Endothelial cell of umbilical vein (primary cell): ENCODE results near the gene CLN6. TPM values are rescaled to one million over a fixed set of nuclear protein-coding genes. Genes with fewer than 3 reads are reported as not detected.

ENCODE experiments used
- BruUV-seq: library from RNA; stranded (reverse); fragments of 400-500 nt; replicated peaks from 2 replicates; lab custom pipeline; 2021; lab: Mats Ljungman, UMichigan
- CTCF ChIA-PET: fragments of 300-600, 350-600 bp; sonication (Branson Sonifier 250); formaldehyde crosslinking; loops from one replicate; lab custom pipeline; 2021; ENCODE audit warnings: antibody characterized with exemption, inconsistent platforms; lab: Charles Lee
- POLR2A ChIA-PET: fragments of 300-600, 350-600 bp; sonication (Branson Sonifier 250); formaldehyde crosslinking; loops from one replicate; lab custom pipeline; 2021; ENCODE audit warnings: antibody characterized with exemption, inconsistent platforms; lab: Charles Lee
- DNase-seq: peaks from one replicate; pipeline ENCODE4 v3.0.0-alpha.2; 2011; ENCODE audit warnings: low read depth, low spot score
- FAIRE-seq: peaks from 2 replicates; lab custom pipeline; 2011; peaks lifted over from hg19 to GRCh38; lab: Jason Lieb, UNC
- H2AFZ ChIP-seq: 2 replicates; pipeline ENCODE4 v1.6.0; 2012; ENCODE audit warnings: low read depth, low read length, control low read depth, inconsistent platforms
- H3K27ac ChIP-seq: 2 replicates; pipeline ENCODE4 v1.5.1; 2011; ENCODE audit warnings: low read depth, mild to moderate bottlenecking, control low read depth, low read length, moderate library complexity; ENCODE audit not compliant: insufficient read depth
- H3K27me3 ChIP-seq, 2 experiments: 2 replicates each; pipeline versions ENCODE4 v1.6.0 to v1.6.1; 2011; ENCODE audit warnings: low read length in 2 of 2, mixed read lengths in 1 of 2; ENCODE audit not compliant: control insufficient read depth in 2 of 2, insufficient read depth in 2 of 2
- H3K36me3 ChIP-seq, 2 experiments: 2 replicates in 1 of 2; 3 replicates in 1 of 2; pipeline ENCODE4 v1.5.1; 2011; ENCODE audit warnings: low read length in 2 of 2, mild to moderate bottlenecking in 1 of 2, moderate library complexity in 1 of 2; ENCODE audit not compliant: control insufficient read depth in 2 of 2, insufficient read depth in 2 of 2; ENCODE audit errors: extremely low read depth in 1 of 2
- H3K4me1 ChIP-seq: 3 replicates; pipeline ENCODE4 v1.5.1; 2011; ENCODE audit warnings: mild to moderate bottlenecking, low read length; ENCODE audit not compliant: control insufficient read depth, insufficient read depth; ENCODE audit errors: extremely low read depth
- H3K4me2 ChIP-seq: 2 replicates; pipeline ENCODE4 v1.6.1; 2011; ENCODE audit warnings: low read length, control low read depth, mixed read lengths; ENCODE audit not compliant: insufficient read depth
- H3K4me3 ChIP-seq, 3 experiments: fragments of 200-600 bp in 1 of 3; sonication (generic), shearing (Covaris generic) in 1 of 3; replicated peaks in 1 of 3; 2 replicates each; pipeline ENCODE4 v1.5.1; 2011 to 2016; ENCODE audit warnings: control low read depth in 3 of 3, low read length in 3 of 3, mild to moderate bottlenecking in 2 of 3, inconsistent platforms in 1 of 3, low read depth in 1 of 3, moderate library complexity in 1 of 3; ENCODE audit not compliant: insufficient read depth in 1 of 3
- H3K79me2 ChIP-seq: 2 replicates; pipeline ENCODE4 v1.6.0; 2012; ENCODE audit warnings: low read length, inconsistent platforms; ENCODE audit not compliant: control insufficient read depth, insufficient read depth
- H3K9ac ChIP-seq: replicated peaks from 2 replicates; pipeline ENCODE3; 2011; ENCODE audit warnings: low read length, control low read depth; ENCODE audit not compliant: insufficient read depth; ENCODE audit errors: extremely low read depth
- H3K9me1 ChIP-seq: replicated peaks from 3 replicates; pipeline ENCODE4 v1.6.0; 2011; ENCODE audit warnings: mild to moderate bottlenecking, low read length; ENCODE audit not compliant: control insufficient read depth, insufficient read depth; ENCODE audit errors: extremely low read depth
- H3K9me3 ChIP-seq: replicated peaks from 2 replicates; pipeline ENCODE4 v1.5.1; 2012; ENCODE audit warnings: low read length, inconsistent platforms; ENCODE audit not compliant: control insufficient read depth, insufficient read depth
- H4K20me1 ChIP-seq: replicated peaks from 2 replicates; pipeline ENCODE3; 2011; ENCODE audit warnings: mild to moderate bottlenecking, low read length; ENCODE audit not compliant: control insufficient read depth, insufficient read depth; ENCODE audit errors: extremely low read depth
- EZH2 ChIP-seq: IDR thresholded peaks from 2 replicates; pipeline ENCODE4 v1.6.1; 2012; ENCODE audit warnings: borderline replicate concordance, low read depth, mild to moderate bottlenecking, moderate library complexity, low read length, inconsistent platforms; ENCODE audit not compliant: severe bottlenecking
- FOS ChIP-seq: IDR thresholded peaks from 2 replicates; pipeline ENCODE4 v1.6.1; 2011; ENCODE audit warnings: mild to moderate bottlenecking, low read length, moderate library complexity, borderline replicate concordance; ENCODE audit not compliant: insufficient read depth
- GATA2 ChIP-seq: IDR thresholded peaks from 2 replicates; pipeline ENCODE4 v1.7.0; 2011; ENCODE audit warnings: low read depth, mild to moderate bottlenecking, moderate library complexity, mixed read lengths, low read length; ENCODE audit not compliant: insufficient read length, insufficient read depth
- JUN ChIP-seq: IDR thresholded peaks from 2 replicates; pipeline ENCODE4 v1.6.1; 2011; ENCODE audit warnings: borderline replicate concordance, low read depth; ENCODE audit not compliant: insufficient read length, insufficient read depth
- MYC ChIP-seq: IDR thresholded peaks from one replicate; pipeline ENCODE4 v1.6.1; 2011; ENCODE audit warnings: mild to moderate bottlenecking, low read depth, low read length
- POLR2A ChIP-seq: IDR thresholded peaks from 2 replicates; pipeline ENCODE4 v1.6.1; 2012; ENCODE audit warnings: low read depth, mild to moderate bottlenecking, control low read depth, low read length
- POLR2AphosphoS5 ChIP-seq: IDR thresholded peaks from 2 replicates; pipeline ENCODE4 v1.6.1; 2012; ENCODE audit warnings: low read depth, mild to moderate bottlenecking, control low read depth, low read length, moderate library complexity; ENCODE audit not compliant: insufficient read depth
- dilution Hi-C: fragments of 300-500 bp; cut with MboI; formaldehyde crosslinking; loops from one replicate; pipeline ENCODE4 v1.15.0; 2019; ENCODE audit warnings: low sequenced_read_pairs; ENCODE audit not compliant: extremely low pct_ligation_motif_present
- intact Hi-C: fragments of 100-400 bp; cut with micrococcal nuclease; formaldehyde crosslinking; loops from one replicate; pipeline ENCODE4 v1.10.0; 2022
- polyA plus RNA-seq, 4 experiments: library from polyadenylated mRNA; depleted of rRNA in 3 of 4; stranded (reverse) in 3 of 4; unstranded in 1 of 4; fragments of >200 nt; gene quantifications; 2 replicates each; pipeline versions ENCODE4 v1.2.1 to v1.2.3, GENCODE V29; 2011 to 2012; ENCODE audit warnings: missing spikeins in 1 of 4
- total RNA-seq: library from RNA; stranded (reverse); gene quantifications from 2 replicates; pipeline ENCODE4 v1.2.3, GENCODE V29; 2021
- TF ChIP-seq, protein P1 (sequence below), 2 donors: IDR thresholded peaks; 1 replicate in 1 of 2; 2 replicates in 1 of 2; pipeline ENCODE4 v1.5.1; 2011; ENCODE audit warnings: low read length in 2 of 2, mild to moderate bottlenecking in 2 of 2, moderate library complexity in 2 of 2, control low read depth in 1 of 2, inconsistent platforms in 1 of 2, low read depth in 1 of 2; ENCODE audit not compliant: insufficient read depth in 1 of 2; ENCODE audit errors: extremely low read depth in 1 of 2
- TF ChIP-seq, protein P2 (sequence below): IDR thresholded peaks from 2 replicates; pipeline ENCODE4 v1.6.1; 2011; ENCODE audit not compliant: insufficient read depth, insufficient read length

Gene CLN6
- total and polyA plus RNA-seq, 2 donors (not counting 3 experiments of a cell fraction or from before 2014, with no cell fraction given): 53.9 to 75.5 TPM

DNA sequence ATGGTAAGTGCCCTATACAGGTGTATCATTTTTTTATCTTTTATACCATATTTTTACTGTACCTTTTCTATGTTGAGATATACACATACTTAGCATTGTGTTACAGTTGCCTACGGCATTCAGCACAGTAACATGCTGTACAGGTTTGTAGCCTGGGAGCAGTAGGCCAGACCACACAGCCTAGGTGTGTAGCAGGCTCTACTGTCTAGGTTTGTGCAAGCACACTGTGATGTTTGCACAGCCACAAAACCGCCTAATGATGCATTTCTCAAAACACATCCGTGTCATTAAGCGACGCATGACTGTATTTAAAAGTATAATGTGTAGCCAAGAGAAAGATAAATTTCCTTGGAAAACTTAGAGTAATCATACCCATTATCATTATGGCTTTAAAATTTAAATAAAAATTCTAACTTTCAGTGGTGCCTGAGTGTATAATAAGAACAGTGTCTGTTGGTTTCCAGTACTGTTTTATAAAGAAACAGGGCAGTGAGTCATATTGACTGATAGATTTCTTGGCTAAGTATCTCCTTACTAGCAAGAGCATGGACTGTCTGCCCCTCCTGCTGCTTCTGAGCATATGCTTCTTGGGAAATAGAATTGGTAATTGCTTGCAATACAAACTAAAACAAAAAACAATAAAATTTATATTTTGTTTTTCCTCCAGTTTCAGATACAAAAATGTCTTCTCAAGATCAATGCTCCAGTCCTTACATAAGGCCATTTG lies 42.7 kb downstream of the CLN6 start:
- Histone ChIP-seq H3K36me3 (peaks cover 7% of the 10 kb centered on the region in 2 experiments), H4K20me1 (no peaks in the 10 kb centered on the region), H3K27me3 (no peaks in the 10 kb centered on the region), H3K79me2 (no peaks in the 10 kb centered on the region), H3K9ac (no peak overlapping the region), H3K4me2 (no peak overlapping the region), H3K27ac (no peak overlapping the region), H3K4me1 (no peaks in the 10 kb centered on the region), H3K9me1 (no peaks in the 10 kb centered on the region), H2AFZ (no peak overlapping the region), H3K4me3 (no peak overlapping the region), H3K9me3 (no peaks in the 10 kb centered on the region)
- DNase-seq (no peak), FAIRE-seq (peak; percentile 12)
- dilution Hi-C loops (no loop called here), intact Hi-C loops (no loop called here)
- POLR2A ChIA-PET: no interaction called here
- TF ChIP-seq, protein P1, sequence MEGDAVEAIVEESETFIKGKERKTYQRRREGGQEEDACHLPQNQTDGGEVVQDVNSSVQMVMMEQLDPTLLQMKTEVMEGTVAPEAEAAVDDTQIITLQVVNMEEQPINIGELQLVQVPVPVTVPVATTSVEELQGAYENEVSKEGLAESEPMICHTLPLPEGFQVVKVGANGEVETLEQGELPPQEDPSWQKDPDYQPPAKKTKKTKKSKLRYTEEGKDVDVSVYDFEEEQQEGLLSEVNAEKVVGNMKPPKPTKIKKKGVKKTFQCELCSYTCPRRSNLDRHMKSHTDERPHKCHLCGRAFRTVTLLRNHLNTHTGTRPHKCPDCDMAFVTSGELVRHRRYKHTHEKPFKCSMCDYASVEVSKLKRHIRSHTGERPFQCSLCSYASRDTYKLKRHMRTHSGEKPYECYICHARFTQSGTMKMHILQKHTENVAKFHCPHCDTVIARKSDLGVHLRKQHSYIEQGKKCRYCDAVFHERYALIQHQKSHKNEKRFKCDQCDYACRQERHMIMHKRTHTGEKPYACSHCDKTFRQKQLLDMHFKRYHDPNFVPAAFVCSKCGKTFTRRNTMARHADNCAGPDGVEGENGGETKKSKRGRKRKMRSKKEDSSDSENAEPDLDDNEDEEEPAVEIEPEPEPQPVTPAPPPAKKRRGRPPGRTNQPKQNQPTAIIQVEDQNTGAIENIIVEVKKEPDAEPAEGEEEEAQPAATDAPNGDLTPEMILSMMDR (IDR thresholded peaks at IDR 0.05; ENCODE audit: extremely low read depth in 1 of 2, insufficient read depth in 1 of 2, low read depth in 1 of 2, low read length in 2 of 2): no peak
- TF ChIP-seq POLR2A: no peak
- TF ChIP-seq JUN: no peak
- TF ChIP-seq EZH2: no peak
- TF ChIP-seq FOS: no peak
- TF ChIP-seq, protein P2, sequence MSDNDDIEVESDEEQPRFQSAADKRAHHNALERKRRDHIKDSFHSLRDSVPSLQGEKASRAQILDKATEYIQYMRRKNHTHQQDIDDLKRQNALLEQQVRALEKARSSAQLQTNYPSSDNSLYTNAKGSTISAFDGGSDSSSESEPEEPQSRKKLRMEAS: no peak
- TF ChIP-seq POLR2AphosphoS5: no peak
- TF ChIP-seq GATA2: no peak
- TF ChIP-seq MYC: no peak
- CTCF ChIA-PET: interaction anchor here (0.5 to 1.3 kb wide), 2 partner anchors 8 to 32 kb away, joined by 3 read pairs; no protein-coding TSS in a partner anchor
- no TSS peak for BruUV-seq
